Progenitor cell of endocrine pancreas (in vitro differentiated cells): ENCODE results near the gene EXOC7. TPM values are rescaled to one million over a fixed set of nuclear protein-coding genes. Genes with fewer than 3 reads are reported as not detected.
A peak's percentile ranks its signal among the peaks of the same experiment; 100 is the strongest.

Experiments
- DNase-seq: peaks from one replicate; pipeline ENCODE4 v3.0.0; 2021; ENCODE audit warnings: low spot score; ENCODE audit not compliant: unreplicated experiment
- H3K27ac Mint-ChIP-seq: 2 replicates; pipeline ENCODE4 v1.8.0; 2021; ENCODE audit warnings: mild to moderate bottlenecking, moderate library complexity, mixed read lengths
- H3K27me3 Mint-ChIP-seq: 2 replicates; pipeline ENCODE4 v1.8.0; 2021; ENCODE audit warnings: mixed read lengths
- H3K36me3 Mint-ChIP-seq: 2 replicates; pipeline ENCODE4 v1.8.0; 2022; ENCODE audit warnings: mixed read lengths; ENCODE audit not compliant: insufficient read depth
- H3K4me1 Mint-ChIP-seq: 2 replicates; pipeline ENCODE4 v1.8.0; 2021; ENCODE audit warnings: low read depth, mixed read lengths
- H3K4me3 Mint-ChIP-seq: 2 replicates; pipeline ENCODE4 v1.8.0; 2021; ENCODE audit warnings: low read depth, mild to moderate bottlenecking, moderate library complexity, mixed read lengths
- H3K9me3 Mint-ChIP-seq: 2 replicates; pipeline ENCODE4 v1.8.0; 2021; ENCODE audit warnings: low read depth, mixed read lengths
- CTCF ChIP-seq: fragments of 200-600 bp; sonication (generic); IDR thresholded peaks from one replicate; pipeline ENCODE4 v1.5.0; 2021; ENCODE audit warnings: antibody characterized with exemption, mild to moderate bottlenecking; ENCODE audit not compliant: unreplicated experiment
- total RNA-seq: library from RNA; stranded (reverse); gene quantifications from 2 replicates; pipeline ENCODE4 v1.2.1, GENCODE V29; 2021

The EXOC7 gene
- total RNA-seq, 1 donor from 2014 or later: 354 TPM

GRCh38 chr17:76053246-76054111, 50.1 kb downstream of the EXOC7 start:
- DNase-seq: no peak
- H3K27ac Mint-ChIP-seq: peak overlapping the region; percentile 63
- H3K4me1 Mint-ChIP-seq: peaks cover 8% of the 10 kb centered on the region
- H3K9me3 Mint-ChIP-seq: no peaks in the 10 kb centered on the region
- no peaks in the 10 kb centered on the region for H3K27me3 Mint-ChIP-seq
- peaks cover 31% of the 10 kb centered on the region for H3K36me3 Mint-ChIP-seq
- H3K4me3 Mint-ChIP-seq: no peak overlapping the region
- TF ChIP-seq CTCF: no peak

DNA sequence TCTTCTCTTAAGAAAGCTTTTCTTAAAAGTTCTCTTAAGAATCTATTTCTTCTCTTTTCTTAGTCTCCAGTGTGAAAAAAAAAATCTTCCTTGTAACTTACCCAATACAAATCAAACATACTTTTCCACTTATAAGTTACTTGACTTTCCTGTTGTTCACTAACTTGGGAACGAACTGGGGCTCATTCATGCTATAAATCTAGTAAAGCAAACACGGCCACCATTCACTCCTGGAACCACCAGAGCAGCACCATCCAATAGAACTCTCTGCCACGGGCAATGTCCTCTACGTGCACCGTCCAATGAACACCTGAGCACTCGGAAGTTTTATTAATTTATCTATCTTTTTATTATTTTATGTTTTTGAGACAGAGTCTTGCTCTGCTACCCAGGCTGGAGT, 52.0 kb downstream of the EXOC7 start:
- TF ChIP-seq CTCF: no peak
- Mint-ChIP-seq H3K27me3 (no peaks in the 10 kb centered on the region), H3K36me3 (peaks cover 27% of the 10 kb centered on the region), H3K4me3 (no peak overlapping the region), H3K27ac (no peak overlapping the region), H3K9me3 (no peaks in the 10 kb centered on the region), H3K4me1 (peaks cover 8% of the 10 kb centered on the region)
- no peak for DNase-seq

DNA sequence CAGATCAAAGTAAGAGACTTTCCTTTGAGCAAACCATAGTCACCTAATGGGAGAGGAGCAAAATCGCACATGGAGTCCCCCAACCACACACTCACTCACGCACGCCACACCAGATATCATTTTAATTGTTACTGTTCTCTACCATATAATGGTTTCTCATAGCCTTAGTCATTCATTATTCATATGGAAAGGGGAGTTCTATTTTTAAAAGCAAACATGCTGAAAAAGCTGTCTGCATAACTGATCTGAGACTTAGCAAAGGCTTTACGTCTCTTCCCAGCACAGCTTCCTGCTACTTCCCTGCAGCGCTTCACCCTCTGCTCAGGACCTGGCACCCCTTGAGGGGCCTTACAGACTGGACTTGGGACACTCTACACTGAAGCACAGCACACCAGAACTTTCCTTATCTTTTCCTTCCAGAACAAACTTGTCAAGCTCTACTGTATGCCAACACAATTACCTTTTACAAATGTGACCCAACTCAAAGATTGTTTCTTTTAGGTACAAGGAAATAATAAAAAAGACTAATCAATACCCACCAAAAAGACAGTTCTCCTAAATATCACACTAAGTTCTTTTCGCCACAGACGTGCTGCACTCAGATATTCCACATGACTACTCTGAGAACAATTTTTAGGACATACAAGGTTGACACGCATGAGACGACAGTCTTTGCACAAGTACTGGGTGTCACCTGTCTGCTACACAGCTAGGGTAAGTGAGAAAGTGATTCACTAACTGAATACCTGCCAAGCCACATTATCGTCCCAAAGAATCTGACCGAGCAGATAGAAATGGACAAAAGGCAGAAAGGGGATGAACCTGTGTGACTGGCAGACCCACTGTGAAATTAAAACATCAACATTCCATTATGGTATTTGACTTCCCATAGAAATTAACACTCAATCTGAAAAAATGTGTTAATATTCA, 52.8 kb downstream of the EXOC7 start:
- no peak overlapping the region for H3K4me3 Mint-ChIP-seq
- no peaks in the 10 kb centered on the region for H3K27me3 Mint-ChIP-seq
- H3K4me1 Mint-ChIP-seq: peaks cover 8% of the 10 kb centered on the region
- peaks cover 25% of the 10 kb centered on the region for H3K36me3 Mint-ChIP-seq
- no peak for DNase-seq
- no peaks in the 10 kb centered on the region for H3K9me3 Mint-ChIP-seq
- H3K27ac Mint-ChIP-seq: no peak overlapping the region
- no peak for TF ChIP-seq CTCF

DNA sequence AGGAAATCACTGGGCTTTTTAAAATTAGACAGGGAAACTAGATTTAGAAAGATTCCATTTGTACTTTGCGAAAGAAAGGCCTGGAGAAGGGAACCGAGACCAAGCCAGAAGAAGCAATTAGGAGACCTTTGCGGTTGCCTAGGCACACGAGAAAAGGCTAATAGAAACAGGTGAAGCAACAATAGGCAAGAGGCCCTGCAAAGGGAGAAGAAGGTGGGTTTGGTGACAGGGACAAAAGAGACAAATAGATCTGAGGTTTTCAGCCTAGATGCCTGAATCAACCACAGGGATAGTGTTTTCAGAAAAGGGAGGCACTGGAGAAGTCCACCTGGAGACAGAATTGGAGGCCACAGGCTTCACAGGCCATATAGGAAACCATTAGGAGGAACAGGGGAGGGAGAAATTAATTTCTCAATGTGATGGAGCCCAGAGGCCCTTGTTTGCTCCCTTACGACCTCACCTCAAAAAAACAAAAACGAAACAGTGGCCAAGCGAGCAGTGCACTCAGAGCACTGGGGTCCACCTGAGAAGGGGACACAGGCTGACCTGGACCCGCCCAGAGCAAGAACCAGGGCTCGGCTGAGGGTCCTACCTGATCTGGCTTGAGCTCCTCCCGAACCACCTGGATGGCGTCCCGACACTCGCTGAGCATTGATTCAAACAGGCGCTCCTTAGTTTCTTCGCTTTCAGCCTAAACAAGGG, 53.6 kb downstream of the EXOC7 start:
- no peak for TF ChIP-seq CTCF
- Mint-ChIP-seq H3K36me3 (peaks cover 30% of the 10 kb centered on the region), H3K27me3 (no peaks in the 10 kb centered on the region), H3K9me3 (no peaks in the 10 kb centered on the region), H3K4me1 (peaks cover 8% of the 10 kb centered on the region), H3K27ac (no peak overlapping the region), H3K4me3 (no peak overlapping the region)
- no peak for DNase-seq

- Mint-ChIP-seq H3K4me1 (peaks cover 8% of the 10 kb centered on the region), H3K4me3 (no peak overlapping the region)
Measured at GRCh38 chr17:76049239-76049638, 54.3 kb downstream of the EXOC7 start.

More at GRCh38 chr17:76049239-76049638, 54.3 kb downstream of the EXOC7 start:
- DNase-seq: no peak
- H3K27me3 Mint-ChIP-seq: no peaks in the 10 kb centered on the region
- H3K27ac Mint-ChIP-seq: no peak overlapping the region
- no peak for TF ChIP-seq CTCF
- no peaks in the 10 kb centered on the region for H3K9me3 Mint-ChIP-seq
- peaks cover 32% of the 10 kb centered on the region for H3K36me3 Mint-ChIP-seq
